ENCODE measurements around the gene CCM2. TPM values are rescaled to one million over a fixed set of nuclear protein-coding genes. Genes with fewer than 3 reads are reported as not detected.

Gene CCM2
- total and polyA plus RNA-seq, 4 donors = 21.7 to 57.6 (median 51.1) TPM

DNA sequence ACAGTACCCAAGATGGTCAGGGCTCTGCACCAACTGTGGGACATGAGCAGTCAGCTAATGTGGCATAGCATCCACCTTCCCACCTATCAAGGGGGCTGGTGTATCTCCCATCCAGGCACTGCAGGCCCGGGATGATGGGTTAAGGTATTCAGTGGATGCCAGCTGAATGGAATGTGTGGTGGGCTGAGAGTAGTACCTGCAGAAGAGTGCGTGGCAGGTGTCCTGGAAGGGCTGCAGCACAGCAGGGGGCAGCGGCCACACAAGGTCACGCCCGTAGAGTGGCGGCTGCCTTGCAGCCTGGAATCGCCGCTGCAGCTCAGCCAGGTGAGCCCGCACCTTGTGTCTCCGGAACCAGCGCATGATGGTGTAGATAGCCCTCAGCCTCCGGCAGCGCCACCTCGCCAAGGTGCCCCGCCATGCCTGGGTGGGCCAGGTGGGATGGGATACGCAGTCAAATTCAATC, 34.5 kb upstream of the CCM2 start:
- no peak for ATAC-seq (ENCODE audit: insufficient read depth, low FRiP score)
- H3K27ac ChIP-seq (ENCODE audit: low read depth in 1 of 2, low read length in 1 of 2) = no peak overlapping the region
- TF ChIP-seq, protein P1, sequence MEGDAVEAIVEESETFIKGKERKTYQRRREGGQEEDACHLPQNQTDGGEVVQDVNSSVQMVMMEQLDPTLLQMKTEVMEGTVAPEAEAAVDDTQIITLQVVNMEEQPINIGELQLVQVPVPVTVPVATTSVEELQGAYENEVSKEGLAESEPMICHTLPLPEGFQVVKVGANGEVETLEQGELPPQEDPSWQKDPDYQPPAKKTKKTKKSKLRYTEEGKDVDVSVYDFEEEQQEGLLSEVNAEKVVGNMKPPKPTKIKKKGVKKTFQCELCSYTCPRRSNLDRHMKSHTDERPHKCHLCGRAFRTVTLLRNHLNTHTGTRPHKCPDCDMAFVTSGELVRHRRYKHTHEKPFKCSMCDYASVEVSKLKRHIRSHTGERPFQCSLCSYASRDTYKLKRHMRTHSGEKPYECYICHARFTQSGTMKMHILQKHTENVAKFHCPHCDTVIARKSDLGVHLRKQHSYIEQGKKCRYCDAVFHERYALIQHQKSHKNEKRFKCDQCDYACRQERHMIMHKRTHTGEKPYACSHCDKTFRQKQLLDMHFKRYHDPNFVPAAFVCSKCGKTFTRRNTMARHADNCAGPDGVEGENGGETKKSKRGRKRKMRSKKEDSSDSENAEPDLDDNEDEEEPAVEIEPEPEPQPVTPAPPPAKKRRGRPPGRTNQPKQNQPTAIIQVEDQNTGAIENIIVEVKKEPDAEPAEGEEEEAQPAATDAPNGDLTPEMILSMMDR (IDR thresholded peaks at IDR 0.05; ENCODE audit: control extremely low read depth, extremely low read depth) = no peak
- no peak overlapping the region for H3K9ac ChIP-seq (ENCODE audit: insufficient read depth in 1 of 2, low read length in 2 of 2)
- H3K9me3 ChIP-seq (ENCODE audit: control insufficient read depth in 4 of 4, insufficient read depth in 3 of 4, low read length in 3 of 4) = no peaks in the 10 kb centered on the region
- no peak for DNase-seq
- H3K4me3 ChIP-seq = no peak overlapping the region
- H3K27me3 ChIP-seq (ENCODE audit: control insufficient read depth in 3 of 3, insufficient read depth in 3 of 3, low read length in 2 of 3) = peaks cover 0 to 11% (median 0%) of the 10 kb centered on the region in 3 donors
- H3K36me3 ChIP-seq (ENCODE audit: control insufficient read depth in 4 of 4, insufficient read depth in 4 of 4, low read length in 4 of 4) = peaks cover 0 to 13% (median 0%) of the 10 kb centered on the region in 4 donors
- peaks cover 0 to 3% (median 0%) of the 10 kb centered on the region in 5 donors for H3K4me1 ChIP-seq (ENCODE audit: control insufficient read depth in 5 of 5, insufficient read depth in 5 of 5, low read length in 5 of 5)
- 96 to 98% methylated on average over 13 to 16 of the region's 16 CpGs for WGBS, 2 donors

- no peaks in the 10 kb centered on the region for H3K9me3 ChIP-seq (ENCODE audit: control insufficient read depth in 4 of 4, insufficient read depth in 3 of 4, low read length in 3 of 4)
- peaks cover 0 to 3% (median 0%) of the 10 kb centered on the region in 5 donors for H3K4me1 ChIP-seq (ENCODE audit: control insufficient read depth in 5 of 5, insufficient read depth in 5 of 5, low read length in 5 of 5)
- H3K4me3 ChIP-seq = no peak overlapping the region
- H3K36me3 ChIP-seq (ENCODE audit: control insufficient read depth in 4 of 4, insufficient read depth in 4 of 4, low read length in 4 of 4) = peaks cover 0 to 13% (median 0%) of the 10 kb centered on the region in 4 donors
- WGBS, 2 donors = 95 to 96% methylated on average over 17 to 18 of the region's 18 CpGs
- no peak overlapping the region for H3K27ac ChIP-seq (ENCODE audit: low read depth in 1 of 2, low read length in 1 of 2)
- H3K27me3 ChIP-seq (ENCODE audit: control insufficient read depth in 3 of 3, insufficient read depth in 3 of 3, low read length in 2 of 3) = peaks cover 0 to 11% (median 0%) of the 10 kb centered on the region in 3 donors
- TF ChIP-seq, protein P1 (IDR thresholded peaks at IDR 0.05; ENCODE audit: control extremely low read depth, extremely low read depth) = no peak
- DNase-seq (no peak), ATAC-seq (ENCODE audit: insufficient read depth, low FRiP score) (no peak)
- no peak overlapping the region for H3K9ac ChIP-seq (ENCODE audit: insufficient read depth in 1 of 2, low read length in 2 of 2)
Observed at GRCh38 chr7:44965937-44966730, 33.9 kb upstream of the CCM2 start.

DNA sequence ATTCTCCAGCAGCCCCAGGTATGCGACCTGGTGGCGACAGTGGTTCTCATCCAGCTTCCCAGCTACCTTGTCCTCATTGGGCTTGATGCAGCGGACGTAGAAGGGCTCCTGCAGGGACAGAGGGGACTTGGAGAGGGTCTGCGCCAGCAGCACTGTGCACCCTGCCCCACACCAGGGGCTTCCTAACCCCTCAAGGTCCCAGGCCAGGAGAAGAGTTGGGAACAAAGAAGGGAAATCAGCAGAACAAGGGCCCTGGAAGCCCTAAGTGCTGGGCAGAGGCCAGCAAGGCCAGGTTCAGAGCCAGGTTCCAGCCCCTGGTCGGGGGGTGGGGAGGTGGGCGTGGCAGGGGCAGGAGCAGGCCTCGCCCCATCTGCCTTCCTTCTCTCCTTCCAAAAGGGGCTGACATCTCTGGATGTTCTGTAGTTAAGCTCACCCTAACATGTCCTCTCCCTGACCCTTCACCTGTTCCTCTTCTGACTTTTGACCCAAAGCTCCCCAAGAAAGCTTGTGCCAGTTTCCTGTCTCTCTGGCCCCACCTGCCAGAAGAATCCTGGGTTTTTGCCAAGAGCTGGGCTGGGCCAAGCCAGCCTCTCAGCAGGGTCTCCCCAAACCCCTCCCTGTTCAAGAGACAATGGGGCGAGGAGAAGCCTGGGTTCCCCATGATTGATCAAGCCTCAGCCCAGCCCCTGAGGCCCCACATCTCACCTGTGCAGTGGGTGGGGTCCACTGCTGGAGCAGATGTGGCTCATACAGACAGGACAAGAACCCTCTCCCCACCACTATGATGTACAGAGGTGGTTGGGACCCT, 33.1 kb upstream of the CCM2 start:
- H3K27ac ChIP-seq (ENCODE audit: low read depth in 1 of 2, low read length in 1 of 2) = no peak overlapping the region
- H3K4me1 ChIP-seq (ENCODE audit: control insufficient read depth in 5 of 5, insufficient read depth in 5 of 5, low read length in 5 of 5) = peaks cover 0 to 3% (median 0%) of the 10 kb centered on the region in 5 donors
- TF ChIP-seq, protein P1 (IDR thresholded peaks at IDR 0.05; ENCODE audit: control extremely low read depth, extremely low read depth) = no peak
- no peak for DNase-seq
- 87 to 90% methylated on average over 9 of the region's 9 CpGs for WGBS, 2 donors
- ATAC-seq (ENCODE audit: insufficient read depth, low FRiP score) = no peak
- no peak overlapping the region for H3K4me3 ChIP-seq
- peaks cover 0 to 14% (median 0%) of the 10 kb centered on the region in 4 donors for H3K36me3 ChIP-seq (ENCODE audit: control insufficient read depth in 4 of 4, insufficient read depth in 4 of 4, low read length in 4 of 4)
- no peaks in the 10 kb centered on the region for H3K9me3 ChIP-seq (ENCODE audit: control insufficient read depth in 4 of 4, insufficient read depth in 3 of 4, low read length in 3 of 4)
- no peak overlapping the region for H3K9ac ChIP-seq (ENCODE audit: insufficient read depth in 1 of 2, low read length in 2 of 2)
- H3K27me3 ChIP-seq (ENCODE audit: control insufficient read depth in 3 of 3, insufficient read depth in 3 of 3, low read length in 2 of 3) = peaks cover 0 to 11% (median 0%) of the 10 kb centered on the region in 3 donors

Data from lung (tissue), 12 donors.